Rectal smooth muscle tissue (tissue), 1 donor: ENCODE measurements around the gene TDRD15.
"Not testable (repeated sequence)": the region's sequence is repeated elsewhere in the genome, so short reads cannot be mapped to it uniquely, and the experiment has no call there.

ENCODE experiments used
- H3K27ac ChIP-seq: one replicate; pipeline ENCODE4 v1.7.0; 2013; ENCODE audit warnings: low read depth, low read length, inconsistent platforms
- H3K27me3 ChIP-seq: one replicate; pipeline ENCODE4 v1.7.0; 2013; ENCODE audit warnings: low read length; ENCODE audit not compliant: control insufficient read depth, insufficient read depth
- H3K36me3 ChIP-seq: one replicate; pipeline ENCODE4 v1.7.0; 2013; ENCODE audit warnings: low read length; ENCODE audit not compliant: control insufficient read depth, insufficient read depth
- H3K4me1 ChIP-seq: one replicate; pipeline ENCODE4 v1.7.0; 2013; ENCODE audit warnings: low read length; ENCODE audit not compliant: control insufficient read depth, insufficient read depth
- H3K4me3 ChIP-seq: one replicate; pipeline ENCODE4 v1.7.0; 2013; ENCODE audit warnings: low read length
- H3K9ac ChIP-seq: one replicate; pipeline ENCODE4 v1.7.0; 2013; ENCODE audit warnings: low read length

TDRD15 gene

GRCh38 chr2:21123473-21124393, at the start of gene TDRD15:
TDRD15 (plus strand) TSS chr2:21123968; CDS start chr2:21137468, 13,500 bp downstream.
- Histone ChIP-seq H3K4me3 (no peak within 1 kb of the TSS), H3K4me1 (no peaks in the 10 kb centered on the region), H3K9ac (no peak within 1 kb of the TSS)

GRCh38 chr2:21078296-21078695, 45.5 kb upstream of the TDRD15 start:
- Histone ChIP-seq H3K27ac (no peak overlapping the region), H3K9ac (no peak overlapping the region), H3K36me3 (no peaks in the 10 kb centered on the region), H3K4me3 (no peak overlapping the region), H3K4me1 (no peaks in the 10 kb centered on the region), H3K27me3 (no peaks in the 10 kb centered on the region)

More at GRCh38 chr2:21123473-21124393, at the start of gene TDRD15:
- no peak within 1 kb of the TSS for H3K27ac ChIP-seq
- no peaks in the 10 kb centered on the region for H3K27me3 ChIP-seq
- H3K36me3 ChIP-seq = no peaks in the 10 kb centered on the region

- H3K36me3 ChIP-seq = no peaks in the 10 kb centered on the region
- no peaks in the 10 kb centered on the region for H3K4me1 ChIP-seq
- no peak overlapping the region for H3K4me3 ChIP-seq
- H3K9ac ChIP-seq = no peak overlapping the region
- no peaks in the 10 kb centered on the region for H3K27me3 ChIP-seq
- no peak overlapping the region for H3K27ac ChIP-seq
These were observed 40.3 kb upstream of the TDRD15 start for GRCh38 chr2:21083482-21083881.

GRCh38 chr2:21084401-21084800, 39.4 kb upstream of the TDRD15 start:
- Histone ChIP-seq H3K27me3 (no peaks in the 10 kb centered on the region), H3K9ac (no peak overlapping the region), H3K4me1 (no peaks in the 10 kb centered on the region), H3K4me3 (no peak overlapping the region), H3K36me3 (no peaks in the 10 kb centered on the region), H3K27ac (no peak overlapping the region)

- H3K9ac ChIP-seq = no peak overlapping the region
- no peaks in the 10 kb centered on the region for H3K4me1 ChIP-seq
- no peak overlapping the region for H3K4me3 ChIP-seq
- H3K27ac ChIP-seq = no peak overlapping the region
- no peaks in the 10 kb centered on the region for H3K36me3 ChIP-seq
- H3K27me3 ChIP-seq = no peaks in the 10 kb centered on the region
These were observed 31.4 kb upstream of the TDRD15 start for GRCh38 chr2:21092308-21092869.

GRCh38 chr2:21095178-21095577, 28.6 kb upstream of the TDRD15 start:
- Histone ChIP-seq H3K9ac (no peak overlapping the region), H3K4me3 (no peak overlapping the region), H3K27me3 (no peaks in the 10 kb centered on the region), H3K36me3 (no peaks in the 10 kb centered on the region), H3K27ac (no peak overlapping the region), H3K4me1 (no peaks in the 10 kb centered on the region)

- Histone ChIP-seq H3K4me1 (no peaks in the 10 kb centered on the region), H3K36me3 (no peaks in the 10 kb centered on the region), H3K27me3 (no peaks in the 10 kb centered on the region), H3K9ac (no peak overlapping the region), H3K27ac (no peak overlapping the region), H3K4me3 (no peak overlapping the region)
These were observed 28.1 kb upstream of the TDRD15 start for GRCh38 chr2:21095714-21096113.

GRCh38 chr2:21096458-21096857, 27.3 kb upstream of the TDRD15 start:
- Histone ChIP-seq H3K27ac (no peak overlapping the region), H3K9ac (no peak overlapping the region), H3K4me1 (no peaks in the 10 kb centered on the region), H3K36me3 (no peaks in the 10 kb centered on the region), H3K4me3 (no peak overlapping the region), H3K27me3 (no peaks in the 10 kb centered on the region)

- H3K4me3 ChIP-seq = no peak overlapping the region
- no peaks in the 10 kb centered on the region for H3K4me1 ChIP-seq
- no peaks in the 10 kb centered on the region for H3K27me3 ChIP-seq
- no peak overlapping the region for H3K27ac ChIP-seq
- no peaks in the 10 kb centered on the region for H3K36me3 ChIP-seq
- no peak overlapping the region for H3K9ac ChIP-seq
These were observed 26.4 kb upstream of the TDRD15 start for GRCh38 chr2:21097331-21097730.

GRCh38 chr2:21098294-21098693, 25.5 kb upstream of the TDRD15 start:
- H3K9ac ChIP-seq = no peak overlapping the region
- H3K27me3 ChIP-seq = no peaks in the 10 kb centered on the region
- H3K4me1 ChIP-seq = no peaks in the 10 kb centered on the region
- H3K36me3 ChIP-seq = no peaks in the 10 kb centered on the region
- no peak overlapping the region for H3K27ac ChIP-seq
- H3K4me3 ChIP-seq = no peak overlapping the region

- Histone ChIP-seq H3K36me3 (no peaks in the 10 kb centered on the region), H3K4me3 (no peak overlapping the region), H3K4me1 (no peaks in the 10 kb centered on the region), H3K27me3 (no peaks in the 10 kb centered on the region), H3K9ac (no peak overlapping the region), H3K27ac (no peak overlapping the region)
These were observed 24.4 kb upstream of the TDRD15 start for GRCh38 chr2:21099281-21099907.

GRCh38 chr2:21101514-21102155, 22.1 kb upstream of the TDRD15 start:
- not testable (repeated sequence) for H3K9ac ChIP-seq, H3K4me3 ChIP-seq, H3K4me1 ChIP-seq, H3K27me3 ChIP-seq, H3K36me3 ChIP-seq, H3K27ac ChIP-seq
